Karpas-422 (cell line): ENCODE data around the gene PRKAA2. TPM values are rescaled to one million over a fixed set of nuclear protein-coding genes. Genes with fewer than 3 reads are reported as not detected.

Source experiments
- DNase-seq: peaks from one replicate; pipeline ENCODE4 v3.0.0-alpha.2; 2015
- H2AFZ ChIP-seq: fragments of 200-600 bp; sonication (generic); 2 replicates; pipeline ENCODE4 v1.6.1; 2014; ENCODE audit warnings: antibody characterized with exemption, low read length, mixed read lengths
- H3K27ac ChIP-seq: fragments of 200-600 bp; sonication (generic); 2 replicates; pipeline ENCODE4 v1.5.1; 2014; ENCODE audit warnings: mild to moderate bottlenecking, low read length, moderate library complexity
- H3K27me3 ChIP-seq: fragments of 200-600 bp; sonication (generic); 2 replicates; pipeline ENCODE4 v1.6.1; 2014; ENCODE audit warnings: low read length, mixed read lengths
- H3K36me3 ChIP-seq: fragments of 200-600 bp; sonication (generic); 2 replicates; pipeline ENCODE4 v1.6.1; 2014; ENCODE audit warnings: low read length, mixed read lengths; ENCODE audit not compliant: insufficient read depth
- H3K4me1 ChIP-seq: fragments of 200-600 bp; sonication (generic); 2 replicates; pipeline ENCODE4 v1.6.1; 2014; ENCODE audit warnings: mild to moderate bottlenecking, low read length, mixed read lengths
- H3K4me2 ChIP-seq: fragments of 200-600 bp; sonication (generic); 2 replicates; pipeline ENCODE4 v1.6.1; 2014; ENCODE audit warnings: low read length, low read depth, mild to moderate bottlenecking; ENCODE audit not compliant: poor library complexity, severe bottlenecking
- H3K4me3 ChIP-seq: fragments of 200-600 bp; sonication (generic); 2 replicates; pipeline ENCODE4 v1.5.1; 2014; ENCODE audit warnings: mild to moderate bottlenecking, antibody characterized with exemption, low read length, mixed read lengths
- H3K79me2 ChIP-seq: fragments of 200-600 bp; sonication (generic); 2 replicates; pipeline ENCODE4 v1.6.1; 2014; ENCODE audit warnings: mild to moderate bottlenecking, low read length, mixed read lengths
- H3K9ac ChIP-seq: fragments of 200-600 bp; sonication (generic); 2 replicates; pipeline ENCODE4 v1.6.0; 2014; ENCODE audit warnings: low read length
- H3K9me2 ChIP-seq: fragments of 200-600 bp; sonication (generic), shearing (Covaris generic); replicated peaks from 2 replicates; pipeline ENCODE4 v1.6.0; 2014; ENCODE audit warnings: mild to moderate bottlenecking, low read length, moderate library complexity; ENCODE audit not compliant: insufficient read depth
- H3K9me3 ChIP-seq: fragments of 300-700, 200-600 bp; sonication (generic); 2 replicates; pipeline ENCODE4 v1.6.1; 2014; ENCODE audit warnings: low read length, mixed read lengths
- H4K20me1 ChIP-seq: fragments of 200-600 bp; sonication (generic); 2 replicates; pipeline ENCODE4 v1.6.1; 2014; ENCODE audit warnings: mild to moderate bottlenecking, antibody characterized with exemption, low read length, low read depth; ENCODE audit not compliant: insufficient read depth
- total RNA-seq: library from RNA; depleted of rRNA; stranded (reverse); fragments of >200 nt; shearing (Covaris generic); gene quantifications from 2 replicates; pipeline ENCODE4 v1.2.3, GENCODE V29; 2014; ENCODE audit warnings: low replicate concordance

Gene PRKAA2
- total RNA-seq, 1 experiment from 2014 or later = not detected

DNA sequence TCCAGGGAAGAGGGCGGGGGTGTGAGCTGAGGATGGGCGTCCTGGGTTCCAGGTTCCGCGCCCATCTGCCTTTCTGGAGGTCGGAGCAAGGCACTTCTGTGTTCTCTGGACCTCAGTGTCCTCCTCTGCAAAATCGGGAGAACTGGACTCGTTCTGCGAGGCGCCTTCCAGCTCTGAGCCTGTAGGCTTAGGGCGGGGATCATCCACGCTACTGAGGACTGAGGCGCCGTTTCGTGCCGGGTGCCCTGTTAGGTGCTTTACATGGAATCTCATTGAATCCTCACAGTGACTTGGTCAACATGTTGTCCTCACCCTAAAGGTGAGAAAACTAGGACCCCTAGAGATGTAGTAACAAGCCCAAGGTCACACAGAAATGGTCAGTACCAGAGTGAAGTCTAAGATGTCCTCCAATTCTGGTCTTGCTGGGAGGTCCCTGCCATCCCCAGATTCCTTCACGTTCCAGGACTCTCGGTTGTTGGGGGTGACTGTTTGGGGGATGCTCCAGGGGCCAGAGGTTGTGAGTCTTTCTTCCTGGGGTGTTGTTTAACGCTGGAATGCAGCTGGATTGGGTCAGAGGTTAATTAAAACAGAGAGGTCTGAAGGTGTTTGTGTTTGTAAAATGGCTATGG, 677 bp downstream of the PRKAA2 start:
- no peaks in the 10 kb centered on the region for H3K9me2 ChIP-seq
- H3K36me3 ChIP-seq = no peaks in the 10 kb centered on the region
- no peaks in the 10 kb centered on the region for H3K79me2 ChIP-seq
- H2AFZ ChIP-seq = no peak overlapping the region
- H4K20me1 ChIP-seq = no peaks in the 10 kb centered on the region
- no peaks in the 10 kb centered on the region for H3K4me1 ChIP-seq
- DNase-seq = no peak
- no peak overlapping the region for H3K9ac ChIP-seq
- H3K9me3 ChIP-seq = no peaks in the 10 kb centered on the region
- no peak overlapping the region for H3K27ac ChIP-seq
- no peaks in the 10 kb centered on the region for H3K27me3 ChIP-seq
- no peak overlapping the region for H3K4me3 ChIP-seq
- no peak overlapping the region for H3K4me2 ChIP-seq

DNA sequence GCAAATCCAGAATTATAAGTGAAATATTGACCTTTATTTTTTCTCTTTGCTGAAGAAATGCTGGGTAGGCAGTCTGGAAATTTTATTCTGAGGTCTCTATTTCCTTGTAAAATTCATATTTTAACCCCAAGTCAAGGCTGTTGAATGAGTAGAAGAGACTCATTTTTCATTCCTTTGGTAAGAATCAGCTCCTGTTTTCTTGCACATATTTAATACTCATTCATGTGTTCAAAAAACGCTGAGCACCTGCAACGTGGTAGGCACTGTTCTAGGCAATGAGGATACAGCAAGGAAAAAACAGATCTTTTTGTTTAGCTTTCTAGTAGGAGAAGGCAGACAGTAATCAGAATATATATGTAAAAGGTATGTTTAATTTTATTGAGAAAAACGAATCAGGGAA, 1.5 kb downstream of the PRKAA2 start:
- no peaks in the 10 kb centered on the region for H3K9me2 ChIP-seq
- H3K9ac ChIP-seq = no peak overlapping the region
- H3K9me3 ChIP-seq = no peaks in the 10 kb centered on the region
- no peak overlapping the region for H2AFZ ChIP-seq
- H3K4me1 ChIP-seq = no peaks in the 10 kb centered on the region
- no peaks in the 10 kb centered on the region for H3K36me3 ChIP-seq
- no peak overlapping the region for H3K27ac ChIP-seq
- no peak for DNase-seq
- H4K20me1 ChIP-seq = no peaks in the 10 kb centered on the region
- H3K27me3 ChIP-seq = no peaks in the 10 kb centered on the region
- H3K79me2 ChIP-seq = no peaks in the 10 kb centered on the region
- H3K4me2 ChIP-seq = no peak overlapping the region
- H3K4me3 ChIP-seq = no peak overlapping the region

DNA sequence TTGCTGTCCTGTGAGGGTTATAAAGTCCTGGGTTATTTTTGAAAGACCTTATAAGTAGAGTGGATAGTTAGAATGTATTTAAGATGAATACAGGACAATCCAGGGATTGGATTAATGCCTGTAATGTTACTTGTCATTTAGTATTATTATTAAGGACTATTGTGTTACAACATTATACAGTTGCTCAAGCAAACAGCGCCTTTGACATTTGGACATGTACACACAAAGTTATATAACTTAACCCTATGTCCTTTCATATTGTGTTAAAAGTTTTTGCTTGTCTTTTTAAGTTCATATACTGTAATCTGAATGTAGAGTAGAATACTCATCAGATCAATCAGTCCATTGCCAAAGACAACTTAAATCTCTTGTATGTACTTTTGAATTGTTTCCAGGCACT, 2.0 kb downstream of the PRKAA2 start:
- H4K20me1 ChIP-seq = no peaks in the 10 kb centered on the region
- no peak for DNase-seq
- no peak overlapping the region for H2AFZ ChIP-seq
- no peak overlapping the region for H3K4me2 ChIP-seq
- no peak overlapping the region for H3K4me3 ChIP-seq
- no peaks in the 10 kb centered on the region for H3K27me3 ChIP-seq
- H3K36me3 ChIP-seq = no peaks in the 10 kb centered on the region
- no peaks in the 10 kb centered on the region for H3K9me2 ChIP-seq
- no peaks in the 10 kb centered on the region for H3K4me1 ChIP-seq
- no peaks in the 10 kb centered on the region for H3K79me2 ChIP-seq
- no peaks in the 10 kb centered on the region for H3K9me3 ChIP-seq
- no peak overlapping the region for H3K27ac ChIP-seq
- H3K9ac ChIP-seq = no peak overlapping the region

DNA sequence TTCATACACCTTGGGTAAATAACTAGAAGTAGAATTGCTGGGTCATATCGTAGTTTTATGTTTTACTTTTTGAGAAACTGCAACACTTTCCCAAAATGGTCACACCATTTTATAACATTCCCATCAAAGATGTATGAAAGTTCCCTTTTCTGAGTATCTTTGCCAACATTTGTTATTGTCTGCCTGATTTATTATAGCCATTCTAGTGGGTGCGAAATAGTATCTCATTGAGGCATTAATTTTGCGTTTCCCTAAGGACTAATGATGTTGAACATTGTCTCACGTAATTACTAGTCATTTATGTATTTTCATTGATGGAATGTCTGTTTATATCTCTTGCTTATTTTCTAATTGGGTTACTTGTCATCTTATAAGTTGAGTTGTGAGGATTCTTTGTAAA, 3.4 kb downstream of the PRKAA2 start:
- H3K9ac ChIP-seq = no peak overlapping the region
- H3K27ac ChIP-seq = no peak overlapping the region
- no peaks in the 10 kb centered on the region for H4K20me1 ChIP-seq
- H3K4me3 ChIP-seq = no peak overlapping the region
- no peaks in the 10 kb centered on the region for H3K9me3 ChIP-seq
- H2AFZ ChIP-seq = no peak overlapping the region
- H3K9me2 ChIP-seq = no peaks in the 10 kb centered on the region
- H3K79me2 ChIP-seq = no peaks in the 10 kb centered on the region
- no peaks in the 10 kb centered on the region for H3K4me1 ChIP-seq
- H3K27me3 ChIP-seq = no peaks in the 10 kb centered on the region
- H3K4me2 ChIP-seq = no peak overlapping the region
- H3K36me3 ChIP-seq = no peaks in the 10 kb centered on the region
- no peak for DNase-seq

DNA sequence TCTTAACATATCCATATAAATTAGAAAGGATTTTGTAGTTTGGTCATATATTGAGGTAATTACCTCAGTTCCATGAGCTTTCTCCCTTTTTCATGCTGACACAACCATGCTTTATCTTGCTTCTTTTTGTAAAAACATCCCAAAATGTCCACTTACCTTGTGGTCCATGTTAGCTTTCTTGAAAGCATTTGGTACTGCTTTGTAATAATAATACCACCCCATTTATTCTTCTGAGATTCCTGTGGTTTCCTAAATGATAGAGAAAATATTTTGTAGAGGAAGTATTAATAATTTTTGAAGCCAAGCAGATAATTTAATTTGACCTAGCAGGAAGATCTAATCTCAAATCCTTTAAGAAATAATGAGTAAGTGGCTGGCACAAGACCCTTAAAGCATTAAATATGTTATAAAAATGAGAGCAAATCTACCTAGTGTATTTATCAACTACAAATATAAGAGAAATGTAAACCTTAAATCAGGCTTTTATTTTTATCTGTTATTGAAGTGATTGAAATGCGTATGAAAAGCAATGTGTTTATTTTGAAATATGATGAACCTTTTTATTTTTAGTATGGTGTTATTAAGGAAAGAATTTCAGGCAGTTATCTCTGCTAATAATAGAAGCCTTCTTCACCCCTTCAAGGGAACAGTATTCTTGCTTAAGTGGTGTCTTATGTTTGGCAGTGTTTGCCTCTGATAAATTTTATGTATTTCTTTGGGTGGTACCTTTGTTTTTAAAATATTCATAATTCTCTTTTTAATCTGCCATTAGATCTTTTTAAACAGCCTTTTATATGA, 9.2 kb downstream of the PRKAA2 start:
- Histone ChIP-seq H3K9ac (no peak overlapping the region), H3K36me3 (no peaks in the 10 kb centered on the region), H3K9me2 (no peaks in the 10 kb centered on the region), H3K27me3 (peaks cover 4% of the 10 kb centered on the region; the same call in 1 of the 2 replicates), H3K9me3 (0 out of 2 replicates have a peak, but pooled peaks cover 3% of the 10 kb centered on the region), H3K27ac (no peak overlapping the region), H4K20me1 (no peaks in the 10 kb centered on the region), H2AFZ (no peak overlapping the region), H3K79me2 (no peaks in the 10 kb centered on the region), H3K4me2 (no peak overlapping the region), H3K4me3 (no peak overlapping the region), H3K4me1 (no peaks in the 10 kb centered on the region)
- no peak for DNase-seq

DNA sequence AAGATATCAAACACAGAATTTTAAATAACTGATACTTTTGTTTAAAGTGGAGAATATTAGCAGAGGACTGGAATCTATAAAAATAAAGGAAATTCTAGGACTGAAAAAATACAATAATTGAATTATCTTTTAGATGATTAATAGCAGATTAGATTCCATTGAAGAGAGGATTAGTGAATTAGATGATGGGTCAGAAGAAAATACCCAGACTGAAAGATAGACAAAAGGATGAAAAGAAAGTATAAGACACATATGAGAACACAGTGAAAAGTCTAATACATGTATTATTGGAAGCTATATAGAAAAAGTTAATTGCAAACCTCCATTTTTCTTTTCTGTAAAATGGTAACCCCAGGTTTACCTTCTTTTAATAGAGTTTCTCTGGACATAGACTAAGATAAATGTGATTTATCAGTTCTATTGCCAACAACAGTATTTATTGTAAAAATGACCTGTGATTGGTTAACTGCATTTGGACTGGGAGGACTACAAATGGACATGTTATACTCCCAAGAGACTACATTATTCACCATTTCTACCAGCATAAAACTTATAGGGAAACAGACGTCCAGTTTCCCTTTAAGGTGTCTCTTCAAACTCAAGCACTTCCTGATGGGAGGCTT, 11.0 kb downstream of the PRKAA2 start:
- H2AFZ ChIP-seq = no peak overlapping the region
- 0 out of 2 replicates have a peak, but pooled peaks cover 3% of the 10 kb centered on the region for H3K9me3 ChIP-seq
- H3K79me2 ChIP-seq = no peaks in the 10 kb centered on the region
- H3K4me1 ChIP-seq = no peaks in the 10 kb centered on the region
- peaks cover 4% of the 10 kb centered on the region; the same call in 1 of the 2 replicates for H3K27me3 ChIP-seq
- no peaks in the 10 kb centered on the region for H4K20me1 ChIP-seq
- no peak overlapping the region for H3K4me3 ChIP-seq
- no peak overlapping the region for H3K27ac ChIP-seq
- DNase-seq = no peak
- H3K9ac ChIP-seq = no peak overlapping the region
- no peaks in the 10 kb centered on the region for H3K9me2 ChIP-seq
- H3K4me2 ChIP-seq = no peak overlapping the region
- H3K36me3 ChIP-seq = no peaks in the 10 kb centered on the region

DNA sequence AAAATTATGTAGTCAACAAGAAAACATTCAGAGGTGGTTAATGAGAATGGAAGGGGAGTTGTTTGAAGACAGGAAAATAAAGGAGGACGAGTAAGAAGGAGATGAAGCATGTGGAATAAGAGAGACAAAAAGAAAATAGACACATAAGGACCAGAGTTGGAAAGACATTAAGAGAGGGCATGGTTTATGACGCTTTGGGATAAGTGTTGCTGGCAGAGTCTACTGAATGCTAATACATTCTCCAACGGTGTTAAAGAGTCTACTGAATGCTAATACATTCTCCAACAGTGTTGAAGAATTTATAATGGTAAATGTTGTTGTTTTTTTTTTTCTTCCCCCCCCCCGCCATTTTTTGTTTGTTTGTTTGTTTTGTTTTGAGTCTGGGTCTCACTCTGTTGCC, 13.1 kb downstream of the PRKAA2 start:
- Histone ChIP-seq H3K79me2 (no peaks in the 10 kb centered on the region), H3K9me3 (0 out of 2 replicates have a peak, but pooled peaks cover 3% of the 10 kb centered on the region), H3K9me2 (no peaks in the 10 kb centered on the region), H3K4me3 (no peak overlapping the region), H3K4me1 (no peaks in the 10 kb centered on the region), H3K27ac (no peak overlapping the region), H3K4me2 (no peak overlapping the region), H2AFZ (no peak overlapping the region), H3K27me3 (peaks cover 4% of the 10 kb centered on the region; the same call in 1 of the 2 replicates), H3K36me3 (no peaks in the 10 kb centered on the region), H4K20me1 (no peaks in the 10 kb centered on the region), H3K9ac (no peak overlapping the region)
- DNase-seq = no peak

DNA sequence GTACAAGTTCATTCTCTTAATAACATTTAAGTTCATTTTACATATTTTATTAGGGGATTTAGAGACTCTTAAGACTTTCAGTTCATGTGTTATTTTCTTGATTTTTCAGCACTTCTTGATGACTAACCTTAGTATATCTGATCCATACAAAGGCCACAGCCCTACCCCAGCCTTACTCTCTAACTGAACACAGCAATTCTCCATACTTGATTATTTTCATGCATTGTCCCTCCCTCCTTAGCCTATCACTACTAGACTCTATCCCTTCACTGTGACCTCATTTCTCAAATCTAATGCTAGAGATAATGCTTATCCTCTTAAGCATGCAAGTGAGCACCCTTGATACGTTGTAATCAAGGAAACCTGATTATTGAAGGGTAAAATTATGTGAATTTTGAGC, 15.2 kb downstream of the PRKAA2 start:
- H2AFZ ChIP-seq = no peak overlapping the region
- no peak overlapping the region for H3K27ac ChIP-seq
- H3K9ac ChIP-seq = no peak overlapping the region
- no peak overlapping the region for H3K4me2 ChIP-seq
- H3K9me3 ChIP-seq = 0 out of 2 replicates have a peak, but pooled peaks cover 3% of the 10 kb centered on the region
- H3K36me3 ChIP-seq = no peaks in the 10 kb centered on the region
- H3K79me2 ChIP-seq = no peaks in the 10 kb centered on the region
- DNase-seq = no peak
- H3K4me3 ChIP-seq = no peak overlapping the region
- no peaks in the 10 kb centered on the region for H4K20me1 ChIP-seq
- no peaks in the 10 kb centered on the region for H3K9me2 ChIP-seq
- H3K27me3 ChIP-seq = peaks cover 4% of the 10 kb centered on the region; the same call in 1 of the 2 replicates
- no peaks in the 10 kb centered on the region for H3K4me1 ChIP-seq
